Memory B cell (primary cell): Measurements from ENCODE around the gene CACNA1B.

Experiments
- ATAC-seq: fragments of 150-1000 bp; cut with Tn5 transposase; 2 replicates; pipeline ENCODE4 v1.10.0; 2021; ENCODE audit warnings: low read depth, mild to moderate bottlenecking, moderate library complexity
- DNase-seq, 2 donors: peaks; one replicate each; pipeline ENCODE4 v3.0.0; 2022; ENCODE audit warnings: low spot score in 2 of 2
- H3K27ac Mint-ChIP-seq: one replicate; pipeline ENCODE4 v1.8.0; 2022; ENCODE audit warnings: mild to moderate bottlenecking, moderate library complexity, mixed read lengths
- H3K27me3 Mint-ChIP-seq: one replicate; pipeline ENCODE4 v1.8.0; 2022; ENCODE audit warnings: mixed read lengths
- H3K36me3 Mint-ChIP-seq: one replicate; pipeline ENCODE4 v1.8.0; 2022; ENCODE audit warnings: mild to moderate bottlenecking, mixed read lengths
- H3K4me1 Mint-ChIP-seq: one replicate; pipeline ENCODE4 v1.8.0; 2022; ENCODE audit warnings: mixed read lengths
- H3K4me3 Mint-ChIP-seq: one replicate; pipeline ENCODE4 v1.8.0; 2022; ENCODE audit warnings: mild to moderate bottlenecking, moderate library complexity, mixed read lengths
- H3K9me3 Mint-ChIP-seq: one replicate; pipeline ENCODE4 v1.8.0; 2022; ENCODE audit warnings: mixed read lengths

CACNA1B gene

DNA sequence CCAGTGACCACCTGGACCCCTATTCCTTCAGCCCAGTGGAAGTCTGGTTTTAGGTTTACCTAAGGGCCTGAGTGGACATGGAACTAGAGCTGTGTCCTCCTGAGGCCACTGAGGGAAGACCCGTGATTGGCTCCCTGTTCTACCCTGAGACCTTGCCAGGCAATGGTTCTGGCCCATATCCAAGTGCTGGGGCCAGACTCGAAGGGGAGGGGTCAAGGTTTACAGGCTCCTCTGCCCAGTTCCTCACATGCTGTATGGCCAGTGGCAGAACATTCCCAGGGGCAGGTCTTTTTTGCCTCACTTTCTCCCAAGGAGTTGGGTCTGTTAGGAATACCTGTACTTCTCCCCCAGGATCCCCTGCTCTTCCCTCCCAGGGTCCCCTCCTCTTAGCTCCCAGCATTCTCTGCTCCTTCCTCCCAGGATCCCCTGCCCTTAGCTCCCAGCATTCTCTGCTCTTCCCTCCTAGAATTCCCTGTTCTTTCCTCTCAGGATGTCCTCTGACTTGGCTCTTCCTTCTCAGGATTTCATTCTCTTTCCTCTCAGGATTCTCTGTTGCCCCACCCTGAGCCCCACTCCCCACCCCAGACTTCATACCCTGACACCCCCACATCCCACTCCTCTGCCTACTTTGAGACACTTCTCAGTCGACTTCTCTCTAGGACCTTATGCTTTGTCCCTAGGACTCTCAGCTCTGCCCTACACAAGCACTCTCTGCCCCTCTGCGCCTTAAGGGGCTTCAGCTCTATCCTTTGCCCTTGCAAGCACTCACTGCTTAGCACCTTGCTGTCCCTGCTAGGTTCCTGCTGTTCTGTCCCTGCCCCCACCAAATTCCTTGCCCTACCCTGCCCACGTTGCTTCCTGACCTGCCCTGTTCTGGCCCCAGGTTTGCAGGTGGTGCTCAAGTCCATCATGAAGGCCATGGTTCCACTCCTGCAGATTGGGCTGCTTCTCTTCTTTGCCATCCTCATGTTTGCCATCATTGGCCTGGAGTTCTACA lies 36.5 kb downstream of the CACNA1B start:
- Mint-ChIP-seq H3K9me3 (no peaks in the 10 kb centered on the region), H3K27me3 (peaks cover 24% of the 10 kb centered on the region), H3K36me3 (no peaks in the 10 kb centered on the region), H3K4me3 (no peak overlapping the region), H3K27ac (no peak overlapping the region), H3K4me1 (no peaks in the 10 kb centered on the region)
- DNase-seq (no peak), ATAC-seq (no peak)

DNA sequence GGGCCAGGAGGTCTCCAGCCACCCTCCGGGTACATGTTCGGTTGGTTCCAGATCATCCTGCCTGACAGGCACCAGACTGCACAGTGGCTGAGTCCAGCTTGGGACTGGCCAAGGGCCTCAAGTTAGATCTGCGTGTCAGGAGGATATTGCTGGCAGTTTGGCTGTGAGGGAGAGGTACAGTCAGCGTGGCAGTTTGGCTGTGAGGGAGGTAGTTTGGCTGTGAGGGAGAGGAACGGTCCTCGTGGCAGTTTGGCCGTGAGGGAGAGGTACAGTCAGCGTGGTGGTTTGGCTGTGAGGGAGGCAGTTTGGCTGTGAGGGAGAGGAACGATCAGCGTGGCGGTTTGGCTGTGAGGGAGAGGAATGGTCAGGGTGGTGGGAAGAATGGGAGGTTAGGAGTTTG lies 39.0 kb downstream of the CACNA1B start:
- Mint-ChIP-seq H3K9me3 (no peaks in the 10 kb centered on the region), H3K27ac (no peak overlapping the region), H3K27me3 (peaks cover 25% of the 10 kb centered on the region), H3K4me1 (no peaks in the 10 kb centered on the region), H3K36me3 (no peaks in the 10 kb centered on the region), H3K4me3 (no peak overlapping the region)
- ATAC-seq = no peak
- DNase-seq = no peak

DNA sequence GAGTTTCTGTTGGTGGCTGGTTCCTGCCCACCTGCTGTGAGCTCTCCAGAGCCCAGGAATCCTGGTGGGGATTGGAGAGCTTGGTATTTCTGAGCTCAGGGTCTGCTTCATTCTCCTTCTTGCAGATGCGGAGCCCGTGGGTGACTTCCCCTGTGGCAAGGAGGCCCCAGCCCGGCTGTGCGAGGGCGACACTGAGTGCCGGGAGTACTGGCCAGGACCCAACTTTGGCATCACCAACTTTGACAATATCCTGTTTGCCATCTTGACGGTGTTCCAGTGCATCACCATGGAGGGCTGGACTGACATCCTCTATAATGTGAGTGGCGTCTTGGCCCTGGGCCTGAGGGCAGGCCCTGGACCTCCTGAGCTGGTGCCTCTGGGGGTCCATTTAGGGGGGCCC lies 39.5 kb downstream of the CACNA1B start:
- no peaks in the 10 kb centered on the region for H3K36me3 Mint-ChIP-seq
- no peak for ATAC-seq
- H3K9me3 Mint-ChIP-seq = no peaks in the 10 kb centered on the region

DNA sequence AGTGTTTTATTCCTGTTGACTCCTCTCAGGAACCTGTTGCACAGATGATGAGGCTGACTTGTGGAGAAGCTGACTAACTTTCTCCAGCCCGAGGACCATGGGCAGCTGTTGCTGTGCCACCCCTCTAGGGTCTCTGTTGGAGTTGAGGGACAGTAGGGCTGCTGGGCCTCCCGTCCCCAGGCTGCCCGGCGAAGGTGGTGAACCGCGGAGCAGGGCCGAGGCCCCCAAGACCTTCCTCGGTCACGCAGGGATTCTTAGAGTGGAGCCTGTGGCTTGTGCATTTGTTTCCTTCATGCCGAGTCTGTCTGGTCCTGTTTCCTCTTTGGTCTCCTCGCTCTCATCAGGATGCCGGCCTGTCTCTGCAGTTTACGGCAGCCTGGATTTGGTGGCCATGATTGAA lies 40.2 kb downstream of the CACNA1B start:
- DNase-seq (no peak), ATAC-seq (no peak)
- Mint-ChIP-seq H3K4me3 (no peak overlapping the region), H3K4me1 (no peaks in the 10 kb centered on the region), H3K36me3 (no peaks in the 10 kb centered on the region), H3K27ac (no peak overlapping the region), H3K9me3 (no peaks in the 10 kb centered on the region), H3K27me3 (peaks cover 20% of the 10 kb centered on the region)

More for the DNA sequence above, 39.5 kb downstream of the CACNA1B start:
- H3K27me3 Mint-ChIP-seq = peaks cover 23% of the 10 kb centered on the region
- DNase-seq = no peak
- no peak overlapping the region for H3K27ac Mint-ChIP-seq
- H3K4me3 Mint-ChIP-seq = no peak overlapping the region
- H3K4me1 Mint-ChIP-seq = no peaks in the 10 kb centered on the region

DNA sequence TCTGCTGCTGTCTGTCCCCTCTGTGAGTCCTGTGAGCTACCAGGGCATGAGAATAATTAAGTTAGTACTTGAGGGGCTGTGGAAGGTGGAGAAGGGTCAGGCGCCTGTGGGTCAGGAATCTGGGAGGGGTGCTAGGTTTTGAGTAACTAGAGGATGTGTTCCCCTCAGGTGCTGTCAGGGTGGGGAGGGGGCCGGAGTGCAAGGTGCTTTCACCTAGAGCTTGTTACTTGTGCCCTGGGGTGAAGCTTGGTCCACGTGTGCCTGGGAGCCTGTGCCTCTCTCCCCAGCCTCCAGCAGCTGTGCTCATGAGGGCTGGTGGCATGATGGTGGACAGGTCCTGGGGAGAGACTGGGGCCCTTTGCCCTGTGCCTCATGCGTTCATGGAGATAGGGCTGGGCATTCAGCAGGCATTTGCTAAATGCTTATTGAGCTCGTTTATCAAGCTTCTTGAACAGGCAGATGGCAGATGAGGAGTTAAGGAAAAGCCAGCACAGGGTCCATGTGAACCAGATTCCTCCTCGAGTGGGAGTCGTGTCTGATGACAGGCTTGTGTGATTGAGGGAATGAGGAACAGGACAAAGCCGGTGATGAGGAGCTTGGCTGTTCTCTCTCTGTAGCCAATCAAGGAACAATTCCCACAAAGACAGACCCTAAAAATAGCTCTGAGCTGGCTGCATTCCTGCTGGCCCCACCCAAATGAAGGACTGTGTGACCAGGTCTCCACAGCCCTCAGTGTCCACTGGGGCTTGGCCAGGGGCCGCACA lies 40.9 kb downstream of the CACNA1B start:
- Mint-ChIP-seq H3K4me1 (no peaks in the 10 kb centered on the region), H3K27ac (no peak overlapping the region), H3K4me3 (no peak overlapping the region), H3K27me3 (peaks cover 20% of the 10 kb centered on the region), H3K9me3 (no peaks in the 10 kb centered on the region), H3K36me3 (no peaks in the 10 kb centered on the region)
- ATAC-seq = no peak
- DNase-seq = no peak

DNA sequence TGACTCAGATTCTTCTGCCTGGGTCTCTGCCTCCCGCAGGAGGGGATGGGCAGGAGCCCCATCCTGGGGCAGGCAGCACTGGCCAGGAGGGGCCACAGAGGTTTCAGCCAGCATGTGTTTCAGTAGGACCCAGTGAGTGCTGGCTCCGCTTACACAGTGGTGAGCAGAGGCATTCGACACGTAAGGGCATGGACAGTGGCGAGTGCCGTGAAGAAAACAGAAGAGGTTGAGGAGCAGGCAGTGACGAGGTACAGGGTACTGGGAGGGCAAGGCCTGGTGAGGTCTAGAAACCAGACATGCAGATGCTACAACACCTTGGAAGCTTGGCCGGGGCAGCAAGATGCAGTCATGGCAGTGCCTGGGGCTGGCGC lies 41.5 kb downstream of the CACNA1B start:
- Mint-ChIP-seq H3K9me3 (no peaks in the 10 kb centered on the region), H3K27me3 (peaks cover 19% of the 10 kb centered on the region), H3K27ac (no peak overlapping the region)

DNA sequence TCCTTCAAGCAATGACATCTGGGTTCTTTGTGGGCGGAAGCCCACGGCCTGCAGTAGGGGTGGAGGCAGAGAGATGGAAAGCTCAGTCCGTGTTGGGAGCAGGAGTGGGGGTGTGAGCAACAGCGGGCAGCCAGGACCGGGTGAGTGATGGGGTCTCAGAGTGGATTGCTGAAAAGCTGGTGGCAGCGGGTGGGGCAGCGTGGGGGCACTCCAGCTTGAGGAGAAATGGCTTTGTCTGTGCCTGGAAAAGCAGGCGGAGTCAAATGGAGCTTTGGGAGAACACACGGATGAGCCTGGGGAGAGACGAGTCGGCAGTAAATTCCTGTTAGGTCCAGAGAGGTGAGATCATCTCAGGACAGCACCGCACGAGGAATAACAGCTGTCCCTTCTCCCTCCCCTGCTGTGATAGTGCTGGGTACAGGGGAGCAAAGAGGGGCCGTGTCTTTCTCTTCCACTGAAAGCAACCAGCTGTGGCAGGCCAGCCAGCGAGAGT lies 42.1 kb downstream of the CACNA1B start:
- no peak for ATAC-seq
- Mint-ChIP-seq H3K27ac (no peak overlapping the region), H3K4me1 (peaks cover 3% of the 10 kb centered on the region), H3K36me3 (no peaks in the 10 kb centered on the region), H3K4me3 (no peak overlapping the region), H3K27me3 (peaks cover 13% of the 10 kb centered on the region), H3K9me3 (no peaks in the 10 kb centered on the region)
- DNase-seq = no peak

More for the DNA sequence above, 41.5 kb downstream of the CACNA1B start:
- H3K36me3 Mint-ChIP-seq = no peaks in the 10 kb centered on the region
- no peak overlapping the region for H3K4me3 Mint-ChIP-seq
- no peaks in the 10 kb centered on the region for H3K4me1 Mint-ChIP-seq
- ATAC-seq (no peak), DNase-seq (no peak)

DNA sequence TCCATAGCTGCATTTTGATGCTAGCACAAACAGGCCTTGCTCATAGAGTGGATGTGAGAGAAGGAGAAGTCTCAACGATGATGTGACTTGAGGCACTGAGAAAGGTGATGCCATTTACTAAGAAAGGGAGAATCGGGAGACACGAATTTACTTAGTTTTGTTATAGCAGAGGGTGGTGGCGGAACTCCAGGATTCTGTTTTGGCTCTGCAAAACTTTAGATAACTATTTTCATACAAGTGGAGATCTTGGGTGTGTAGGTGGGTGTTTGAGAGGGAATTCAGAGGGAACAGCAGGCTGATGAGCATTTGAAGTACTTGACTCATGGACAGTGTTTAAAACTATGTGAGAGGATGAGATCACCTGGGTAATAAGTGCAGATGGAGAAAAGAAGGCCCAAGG lies 43.2 kb downstream of the CACNA1B start:
- DNase-seq (no peak), ATAC-seq (no peak)
- H3K4me1 Mint-ChIP-seq = peaks cover 3% of the 10 kb centered on the region
- no peaks in the 10 kb centered on the region for H3K36me3 Mint-ChIP-seq
- no peak overlapping the region for H3K4me3 Mint-ChIP-seq
- peaks cover 13% of the 10 kb centered on the region for H3K27me3 Mint-ChIP-seq
- H3K27ac Mint-ChIP-seq = no peak overlapping the region
- no peaks in the 10 kb centered on the region for H3K9me3 Mint-ChIP-seq

DNA sequence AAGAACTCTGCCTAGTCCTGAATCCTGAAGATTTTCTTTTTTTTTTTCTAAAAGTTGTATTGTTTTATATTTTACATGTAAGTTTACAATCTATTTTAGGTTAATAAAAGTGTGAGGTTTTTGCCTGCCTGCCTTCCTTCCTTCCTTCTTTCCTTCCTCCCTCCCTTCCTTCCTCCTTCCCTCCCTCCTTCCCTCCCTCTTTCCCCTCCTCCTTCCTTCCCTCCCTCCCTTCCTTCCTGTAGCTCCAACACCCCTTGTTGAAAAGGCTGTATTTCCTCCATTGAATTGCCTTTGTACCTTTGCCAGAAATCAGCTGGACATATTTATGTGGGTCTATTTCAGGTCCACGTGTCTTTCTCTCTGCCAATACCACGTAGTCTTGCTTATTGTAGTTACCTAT lies 46.6 kb downstream of the CACNA1B start:
- Mint-ChIP-seq H3K36me3 (no peaks in the 10 kb centered on the region), H3K27me3 (peaks cover 5% of the 10 kb centered on the region), H3K4me1 (peaks cover 3% of the 10 kb centered on the region), H3K4me3 (no peak overlapping the region), H3K27ac (no peak overlapping the region), H3K9me3 (peaks cover 5% of the 10 kb centered on the region)
- no peak for DNase-seq
- ATAC-seq = no peak

DNA sequence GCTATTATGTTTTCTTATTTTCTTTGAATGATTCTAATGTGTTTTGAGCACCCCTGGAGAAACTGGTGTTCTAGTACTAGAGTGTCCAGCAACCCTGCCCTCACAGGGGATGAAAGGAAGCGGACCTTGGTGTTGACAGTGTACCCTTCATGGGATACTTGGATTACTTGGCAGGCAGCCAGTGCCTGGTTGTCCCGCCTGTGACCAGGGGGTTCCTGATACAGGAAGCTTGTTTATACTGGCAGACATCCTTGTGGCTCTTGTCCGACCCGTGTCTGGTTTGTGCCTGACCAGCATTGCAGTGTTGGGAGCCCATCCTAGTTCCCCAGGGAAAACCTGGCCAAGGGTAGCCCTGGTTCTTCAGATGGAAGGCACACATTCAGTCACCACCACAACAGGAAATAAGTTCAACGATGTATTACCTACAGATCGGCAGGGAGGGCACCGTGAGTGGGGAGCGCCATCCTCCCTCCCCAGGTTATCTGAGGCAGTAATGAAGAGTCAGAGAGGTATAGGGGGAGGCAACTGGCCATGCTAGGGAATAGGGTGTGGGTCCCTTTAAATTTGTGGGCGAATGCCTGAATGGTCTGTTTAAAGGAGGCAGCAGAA lies 47.3 kb downstream of the CACNA1B start:
- H3K36me3 Mint-ChIP-seq = no peaks in the 10 kb centered on the region

DNA sequence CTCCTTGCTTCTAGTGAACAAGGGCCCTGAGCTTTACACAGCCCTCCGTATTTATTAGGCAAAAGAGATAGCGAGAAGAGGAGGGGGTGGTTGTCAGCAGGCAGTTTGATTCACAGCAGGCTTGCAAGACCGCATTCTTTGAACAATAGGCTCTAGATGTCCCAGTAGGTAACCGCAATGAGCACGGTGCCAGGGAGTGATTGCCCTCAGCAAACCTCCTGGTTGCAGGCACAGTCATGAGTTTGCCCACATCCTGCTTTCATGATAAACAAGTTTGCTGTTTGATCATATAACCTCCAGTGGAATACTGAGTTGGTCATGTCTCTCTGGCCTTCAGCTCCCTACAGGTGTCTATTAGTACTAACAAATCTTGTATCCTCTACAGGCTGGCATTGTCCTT lies 66.1 kb downstream of the CACNA1B start:
- Mint-ChIP-seq H3K27me3 (peaks cover 2% of the 10 kb centered on the region), H3K36me3 (no peaks in the 10 kb centered on the region), H3K9me3 (peaks cover 19% of the 10 kb centered on the region), H3K4me3 (no peak overlapping the region), H3K4me1 (no peaks in the 10 kb centered on the region), H3K27ac (no peak overlapping the region)
- ATAC-seq = no peak
- DNase-seq = no peak

More for the DNA sequence above, 47.3 kb downstream of the CACNA1B start:
- Mint-ChIP-seq H3K27ac (no peak overlapping the region), H3K27me3 (peaks cover 3% of the 10 kb centered on the region), H3K4me1 (peaks cover 3% of the 10 kb centered on the region), H3K4me3 (no peak overlapping the region), H3K9me3 (peaks cover 5% of the 10 kb centered on the region)
- DNase-seq (no peak), ATAC-seq (no peak)

DNA sequence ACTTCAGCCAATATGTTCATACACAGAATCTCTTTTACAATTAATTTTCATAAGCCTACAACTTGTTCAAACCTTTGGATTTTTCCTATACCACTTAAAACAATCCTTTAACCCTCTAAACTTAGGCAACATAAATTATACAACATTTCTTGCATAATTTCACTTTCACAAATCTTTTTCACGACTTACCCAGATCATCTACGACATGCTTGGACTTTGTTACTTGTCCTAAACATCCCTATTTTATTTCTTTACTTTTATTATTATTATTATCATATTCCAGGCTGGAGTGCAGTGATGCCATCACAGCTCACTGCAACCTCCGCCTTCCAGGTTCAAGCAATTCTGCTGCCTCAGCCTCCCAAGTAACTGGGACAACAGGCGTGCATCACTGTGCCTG lies 68.0 kb downstream of the CACNA1B start:
- ATAC-seq = no peak
- H3K4me3 Mint-ChIP-seq = no peak overlapping the region
- H3K27me3 Mint-ChIP-seq = peaks cover 2% of the 10 kb centered on the region
- no peak overlapping the region for H3K27ac Mint-ChIP-seq
- no peaks in the 10 kb centered on the region for H3K36me3 Mint-ChIP-seq
- no peak for DNase-seq
- H3K9me3 Mint-ChIP-seq = peaks cover 18% of the 10 kb centered on the region
- H3K4me1 Mint-ChIP-seq = no peaks in the 10 kb centered on the region

DNA sequence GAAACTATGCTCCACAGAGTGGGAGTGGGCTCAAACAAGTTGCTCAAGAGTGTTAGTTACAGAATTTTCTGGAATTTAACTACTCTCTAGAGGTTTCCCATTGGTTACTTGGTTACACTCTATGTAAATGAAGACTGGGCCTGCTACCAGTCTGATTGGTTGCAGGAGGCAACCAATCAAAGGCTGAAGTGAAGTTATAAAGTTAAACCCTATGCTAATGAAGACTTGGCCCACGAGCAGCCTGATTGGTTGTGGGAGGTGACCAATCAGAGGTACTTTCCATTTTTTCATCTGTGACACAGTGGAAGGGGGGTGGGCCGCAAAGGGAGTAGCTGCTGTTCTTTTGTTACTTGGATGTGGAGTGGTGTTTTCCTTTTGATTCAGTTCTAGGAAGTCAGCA lies 69.4 kb downstream of the CACNA1B start:
- H3K9me3 Mint-ChIP-seq = peaks cover 13% of the 10 kb centered on the region

DNA sequence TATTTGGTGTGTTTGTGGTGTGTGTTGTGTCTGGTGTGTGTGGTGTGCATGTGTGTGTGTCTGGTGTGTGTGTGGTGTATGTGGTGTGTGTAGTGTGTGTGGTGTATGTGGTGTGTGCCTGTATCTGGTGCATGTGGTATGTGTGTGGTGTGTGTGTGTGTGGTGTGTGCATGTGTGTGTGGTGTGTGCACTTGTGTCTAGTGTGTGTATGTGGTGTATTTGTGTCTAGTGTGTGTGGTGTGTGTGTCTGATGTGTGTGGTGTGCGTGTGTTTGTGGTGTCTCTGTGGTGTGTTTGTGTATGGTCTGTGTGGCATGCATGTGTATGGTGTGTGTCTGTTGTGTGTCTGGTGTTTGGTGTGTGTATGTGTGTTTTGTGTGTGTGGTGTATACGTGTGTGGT lies 71.1 kb downstream of the CACNA1B start:
- H3K9me3 Mint-ChIP-seq = peaks cover 4% of the 10 kb centered on the region
- no peak overlapping the region for H3K4me3 Mint-ChIP-seq
- H3K27me3 Mint-ChIP-seq = peaks cover 11% of the 10 kb centered on the region
- no peak for ATAC-seq
- DNase-seq = no peak
- H3K4me1 Mint-ChIP-seq = no peaks in the 10 kb centered on the region
- H3K36me3 Mint-ChIP-seq = no peaks in the 10 kb centered on the region
- no peak overlapping the region for H3K27ac Mint-ChIP-seq

More for the DNA sequence above, 69.4 kb downstream of the CACNA1B start:
- Mint-ChIP-seq H3K36me3 (no peaks in the 10 kb centered on the region), H3K4me3 (no peak overlapping the region), H3K27ac (no peak overlapping the region), H3K27me3 (peaks cover 2% of the 10 kb centered on the region), H3K4me1 (no peaks in the 10 kb centered on the region)
- ATAC-seq = no peak
- no peak for DNase-seq
